ENCODE data around the gene ABI1. TPM values are rescaled to one million over a fixed set of nuclear protein-coding genes. Genes with fewer than 3 reads are reported as not detected.
A peak's percentile ranks its signal among the peaks of the same experiment; 100 is the strongest.

The ABI1 gene
- polyA plus RNA-seq, 1 donor from 2014 or later = 50.4 TPM

- Histone ChIP-seq H2AFZ (ENCODE audit: low read depth, low read length) (peak overlapping the region; percentile 45), H3F3A (ENCODE audit: insufficient read depth, low read length, poor library complexity, severe bottlenecking) (no peaks in the 10 kb centered on the region), H3K79me2 (replicated peaks; ENCODE audit: insufficient read depth, low read length) (peaks cover 39% of the 10 kb centered on the region), H3K9me2 (ENCODE audit: insufficient read depth, low read length) (no peaks in the 10 kb centered on the region), H4K20me1 (ENCODE audit: insufficient read depth) (peaks cover 5% of the 10 kb centered on the region), H3K36me3 (ENCODE audit: insufficient read depth, low read length) (no peaks in the 10 kb centered on the region), H3K4me2 (ENCODE audit: low read length) (peak overlapping the region; percentile 74), H3K27me3 (ENCODE audit: insufficient read depth, low read depth, low read length) (no peaks in the 10 kb centered on the region), H3K27ac (ENCODE audit: low read length) (peak overlapping the region; percentile 87), H3K9me3 (ENCODE audit: low read length) (no peaks in the 10 kb centered on the region), H3K9ac (ENCODE audit: low read length) (peak overlapping the region; percentile 84), H3K4me3 (ENCODE audit: low read length) (peak overlapping the region; percentile 82)
- TF ChIP-seq EP300 (conservative IDR thresholded peaks at IDR 0.05; ENCODE audit: poor library complexity, severe bottlenecking) (no peak), CTCF (IDR thresholded peaks at IDR 0.05; ENCODE audit: poor library complexity, severe bottlenecking) (no peak), REST (IDR thresholded peaks at IDR 0.05; ENCODE audit: borderline replicate concordance) (no peak), MXI1 (conservative IDR thresholded peaks at IDR 0.05; ENCODE audit: poor library complexity, severe bottlenecking) (no peak), SMC3 (conservative IDR thresholded peaks at IDR 0.05; ENCODE audit: poor library complexity) (no peak), RAD21 (conservative IDR thresholded peaks at IDR 0.05) (no peak), POLR2AphosphoS5 (IDR thresholded peaks at IDR 0.05) (no peak), TAF1 (IDR thresholded peaks at IDR 0.05; ENCODE audit: low read depth) (no peak), EZH2 (IDR thresholded peaks at IDR 0.05; ENCODE audit: borderline replicate concordance, insufficient read depth, low read length, poor library complexity, severe bottlenecking) (no peak)
Measured at GRCh38 chr10:26860102-26860442, 686 bp downstream of the ABI1 start.

- Histone ChIP-seq H3K9ac (ENCODE audit: low read length) (peak overlapping the region; percentile 84), H3K9me3 (ENCODE audit: low read length) (no peaks in the 10 kb centered on the region), H3K27ac (ENCODE audit: low read length) (peak overlapping the region; percentile 87), H3K4me2 (ENCODE audit: low read length) (peak overlapping the region; percentile 74), H3K79me2 (replicated peaks; ENCODE audit: insufficient read depth, low read length) (peaks cover 42% of the 10 kb centered on the region), H3F3A (ENCODE audit: insufficient read depth, low read length, poor library complexity, severe bottlenecking) (no peaks in the 10 kb centered on the region), H4K20me1 (ENCODE audit: insufficient read depth) (peaks cover 5% of the 10 kb centered on the region), H3K36me3 (ENCODE audit: insufficient read depth, low read length) (no peaks in the 10 kb centered on the region), H3K27me3 (ENCODE audit: insufficient read depth, low read depth, low read length) (no peaks in the 10 kb centered on the region), H3K9me2 (ENCODE audit: insufficient read depth, low read length) (no peaks in the 10 kb centered on the region), H2AFZ (ENCODE audit: low read depth, low read length) (peak overlapping the region; percentile 45), H3K4me3 (ENCODE audit: low read length) (peak overlapping the region; percentile 82)
- no peak for TF ChIP-seq SMC3 (conservative IDR thresholded peaks at IDR 0.05; ENCODE audit: poor library complexity)
- TF ChIP-seq EZH2 (IDR thresholded peaks at IDR 0.05; ENCODE audit: borderline replicate concordance, insufficient read depth, low read length, poor library complexity, severe bottlenecking) = no peak
- TF ChIP-seq REST (IDR thresholded peaks at IDR 0.05; ENCODE audit: borderline replicate concordance) = no peak
- no peak for TF ChIP-seq CTCF (IDR thresholded peaks at IDR 0.05; ENCODE audit: poor library complexity, severe bottlenecking)
- no peak for TF ChIP-seq TAF1 (IDR thresholded peaks at IDR 0.05; ENCODE audit: low read depth)
Measured at GRCh38 chr10:26859241-26860101, 1.3 kb downstream of the ABI1 start.
